Measurements from ENCODE around the gene XKR8.

- no peak for TF ChIP-seq YY1 (IDR thresholded peaks at IDR 0.05; ENCODE audit: insufficient read depth, insufficient read length)
- TF ChIP-seq ZNF274 (IDR thresholded peaks at IDR 0.05; ENCODE audit: low read depth, low read length) = no peak
Observed at GRCh38 chr1:27938488-27938887, 21.3 kb upstream of the XKR8 start.

Data from NT2/D1 (cell line).